ENCODE results near the gene PHF23. TPM values are rescaled to one million over a fixed set of nuclear protein-coding genes. Genes with fewer than 3 reads are reported as not detected.
A peak's percentile ranks its signal among the peaks of the same experiment; 100 is the strongest.

Gene PHF23
- total RNA-seq, 1 experiment from 2014 or later, result 110 TPM

- H3K4me2 ChIP-seq (ENCODE audit: insufficient read depth, insufficient read length, low read length), result no peak overlapping the region
- H3K4ac ChIP-seq (ENCODE audit: low read depth, low read length), result no peak overlapping the region
- no peak overlapping the region for H2AK5ac ChIP-seq (ENCODE audit: insufficient read length, low read length)
- H3K9ac ChIP-seq (ENCODE audit: extremely low read depth, insufficient read length, low read length), result no peak overlapping the region
- no peak overlapping the region for H2BK120ac ChIP-seq (ENCODE audit: low read depth, low read length, poor library complexity, severe bottlenecking)
- H2BK20ac ChIP-seq (ENCODE audit: low read depth, low read length, poor library complexity, severe bottlenecking), result no peak overlapping the region
- no peaks in the 10 kb centered on the region for H4K20me1 ChIP-seq (ENCODE audit: control insufficient read depth, insufficient read depth, insufficient read length)
- no peak overlapping the region for H3K14ac ChIP-seq (ENCODE audit: insufficient read depth, low read length)
- peaks cover 9% of the 10 kb centered on the region for H3K23me2 ChIP-seq (ENCODE audit: insufficient read length, low read depth, low read length, poor library complexity, severe bottlenecking)
- H2BK12ac ChIP-seq (ENCODE audit: insufficient read length, low read depth, low read length), result no peak overlapping the region
- H4K91ac ChIP-seq (ENCODE audit: insufficient read length, low read depth, low read length), result no peak overlapping the region
- H3K9me3 ChIP-seq (ENCODE audit: control insufficient read depth, low read depth, low read length), result no peaks in the 10 kb centered on the region
- Mint-ChIP-seq H3K4me3 (peak overlapping the region; percentile 95 to 97), H3K36me3 (ENCODE audit: insufficient read depth in 1 of 3, low read depth in 3 of 3) (peaks cover 36 to 64% (median 51%) of the 10 kb centered on the region in 3 experiments), H3K27ac (peak overlapping the region; percentile 30 to 76 (median 68); a peak in 5 of 7 replicates), H3K9me3 (peaks cover 0 to 2% of the 10 kb centered on the region in 2 experiments; a peak in 1 of 5 replicates), H3K27me3 (ENCODE audit: low read depth) (no peaks in the 10 kb centered on the region; the same call in 1 of the 2 replicates), H3K4me1 (peaks cover 48 to 59% of the 10 kb centered on the region in 2 experiments)
- H2AFZ ChIP-seq (ENCODE audit: low read length), result no peak overlapping the region
- H3K27ac ChIP-seq (ENCODE audit: insufficient read length, low read depth, low read length), result no peak overlapping the region
- no peak overlapping the region for H2BK15ac ChIP-seq (ENCODE audit: low read depth, low read length)
- no peak overlapping the region for H2BK5ac ChIP-seq (ENCODE audit: insufficient read length, low read length)
- peaks cover 22% of the 10 kb centered on the region; the same call in 1 of the 2 replicates for H3K79me2 ChIP-seq (ENCODE audit: insufficient read depth, low read length)
- H3T11ph ChIP-seq (ENCODE audit: low read length), result no peak overlapping the region
- H3K56ac ChIP-seq (ENCODE audit: insufficient read length, low read depth, low read length), result no peak overlapping the region
- H3K79me1 ChIP-seq (ENCODE audit: insufficient read depth, low read depth, low read length, poor library complexity, severe bottlenecking), result peaks cover 17% of the 10 kb centered on the region
- WGBS (ENCODE audit: extremely low coverage, insufficient read length, low lambda C conversion rate), result 100% methylated on average over 1 of the region's 6 CpGs
- no peaks in the 10 kb centered on the region for H3K27me3 ChIP-seq (ENCODE audit: insufficient read depth, low read length)
- H3K23ac ChIP-seq (ENCODE audit: insufficient read length, low read depth, low read length), result no peak overlapping the region
- TF ChIP-seq CTCF (conservative IDR thresholded peaks at IDR 0.05), result no peak
- H4K5ac ChIP-seq (ENCODE audit: insufficient read length, low read depth, low read length), result no peak overlapping the region
- H4K8ac ChIP-seq (replicated peaks; ENCODE audit: insufficient read length, low read depth, low read length), result no peak overlapping the region
- no peaks in the 10 kb centered on the region for H3K4me1 ChIP-seq (ENCODE audit: insufficient read depth, low read length)
- H3K18ac ChIP-seq (ENCODE audit: insufficient read length, low read depth, low read length), result no peak overlapping the region
- DNase-seq, result no peak
Observed at GRCh38 chr17:7236808-7237207, 2.4 kb downstream of the PHF23 start.
